ENCODE data around the gene LGALS16.
"Not testable (repeated sequence)": the region's sequence is repeated elsewhere in the genome, so short reads cannot be mapped to it uniquely, and the experiment has no call there.

The LGALS16 gene, protein sequence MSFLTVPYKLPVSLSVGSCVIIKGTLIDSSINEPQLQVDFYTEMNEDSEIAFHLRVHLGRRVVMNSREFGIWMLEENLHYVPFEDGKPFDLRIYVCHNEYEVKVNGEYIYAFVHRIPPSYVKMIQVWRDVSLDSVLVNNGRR

DNA sequence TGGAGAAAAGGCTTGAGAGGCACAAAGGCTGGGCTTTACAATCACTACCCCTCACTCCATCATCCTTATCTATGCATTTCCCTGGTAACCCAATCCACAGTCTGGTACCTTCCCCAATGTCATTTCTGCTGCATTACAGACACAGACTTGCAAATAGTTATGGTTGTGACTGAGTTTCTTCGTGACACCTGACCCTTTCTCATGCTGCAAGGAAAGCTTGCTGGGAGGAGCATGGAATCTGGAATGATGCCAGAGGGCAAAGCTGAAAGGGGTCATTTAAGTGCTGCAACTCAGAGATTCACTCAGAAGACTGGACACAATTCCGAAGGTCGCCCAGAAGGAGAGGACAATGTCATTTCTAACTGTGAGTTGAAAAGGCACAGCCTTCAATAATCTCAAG, at the start of gene LGALS16:
Gene LGALS16, plus strand, starts transcription at position 301 of the 400 bp plus-strand sequence. Its CDS starts 49 bp downstream, at position 350.
- no peak for DNase-seq (ENCODE audit: low read depth, low spot score)

DNA sequence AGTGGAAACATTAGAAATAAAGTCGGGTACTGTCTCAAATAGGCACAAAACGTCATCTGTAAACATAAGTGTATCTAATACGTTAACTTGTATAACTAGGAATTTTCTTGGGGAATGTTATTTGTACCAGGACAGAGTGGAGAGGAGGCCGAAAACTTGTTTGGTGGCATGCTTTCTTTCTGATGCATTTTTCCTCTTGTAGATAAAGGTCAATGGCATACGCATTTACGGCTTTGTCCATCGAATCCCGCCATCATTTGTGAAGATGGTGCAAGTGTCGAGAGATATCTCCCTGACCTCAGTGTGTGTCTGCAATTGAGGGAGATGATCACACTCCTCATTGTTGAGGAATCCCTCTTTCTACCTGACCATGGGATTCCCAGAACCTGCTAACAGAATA, 48.7 kb upstream of the LGALS16 start:
- DNase-seq (ENCODE audit: low read depth, low spot score) = no peak

- DNase-seq (ENCODE audit: low read depth, low spot score) = no peak
These were observed 48.2 kb upstream of the LGALS16 start for GRCh38 chr19:39607561-39607960.

- no peak for DNase-seq (ENCODE audit: low read depth, low spot score)
These were observed 42.1 kb upstream of the LGALS16 start for GRCh38 chr19:39613597-39613996.

DNA sequence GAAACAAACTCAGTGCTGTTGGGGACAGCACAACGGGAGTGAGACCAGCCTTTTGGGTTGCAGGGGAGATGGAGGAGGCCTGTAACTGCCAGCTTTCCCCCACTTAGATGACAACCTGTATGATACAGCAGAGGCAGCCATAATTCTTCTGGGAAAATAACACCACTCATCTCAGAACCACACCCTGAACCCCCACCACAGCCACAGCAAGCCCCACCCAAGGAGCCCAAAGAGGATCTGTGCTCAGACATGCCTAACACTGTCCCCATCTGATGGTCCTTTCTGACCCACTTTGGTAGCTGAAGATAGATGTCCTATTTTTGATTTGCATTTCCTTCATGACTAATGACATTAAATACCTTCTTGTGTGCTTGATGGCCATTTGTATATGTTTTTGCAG, 38.0 kb upstream of the LGALS16 start:
- no peak for DNase-seq (ENCODE audit: low read depth, low spot score)

GRCh38 chr19:39623946-39624345, 31.8 kb upstream of the LGALS16 start:
- peak; percentile 39 for DNase-seq (ENCODE audit: low read depth, low spot score)

GRCh38 chr19:39627631-39628030, 28.1 kb upstream of the LGALS16 start:
- DNase-seq (ENCODE audit: low read depth, low spot score) = not testable (repeated sequence)

DNA sequence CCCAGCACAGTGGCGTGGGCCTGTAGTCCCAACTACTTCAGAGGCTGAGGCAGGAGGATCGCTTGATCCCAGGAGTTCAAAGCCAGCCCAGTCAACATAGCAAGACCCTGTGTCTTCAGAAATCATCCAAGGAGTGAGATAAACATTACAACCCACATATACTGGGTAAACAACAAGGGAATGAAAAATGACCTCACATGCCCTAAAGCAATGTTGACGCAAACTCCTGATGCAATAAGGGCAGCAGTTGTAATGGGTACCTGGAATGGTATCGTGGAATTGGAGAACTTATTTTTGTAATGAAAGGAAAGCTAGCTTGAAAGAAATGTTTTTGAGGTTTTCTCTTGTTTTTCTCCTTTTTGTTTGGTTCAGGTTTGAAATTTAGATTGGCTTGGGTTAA, 24.5 kb upstream of the LGALS16 start:
- peak; percentile 54 for DNase-seq (ENCODE audit: low read depth, low spot score)

GRCh38 chr19:39631626-39632025, 24.1 kb upstream of the LGALS16 start:
- no peak for DNase-seq (ENCODE audit: low read depth, low spot score)

- no peak for DNase-seq (ENCODE audit: low read depth, low spot score)
These were observed 17.8 kb upstream of the LGALS16 start for GRCh38 chr19:39637891-39638290.

- DNase-seq (ENCODE audit: low read depth, low spot score) = no peak
These were observed 13.9 kb upstream of the LGALS16 start for GRCh38 chr19:39641773-39642172.

- DNase-seq (ENCODE audit: low read depth, low spot score) = no peak
These were observed 12.1 kb upstream of the LGALS16 start for GRCh38 chr19:39643591-39643990.

- DNase-seq (ENCODE audit: low read depth, low spot score) = no peak
These were observed 9.8 kb upstream of the LGALS16 start for GRCh38 chr19:39645800-39646411.

GRCh38 chr19:39647918-39648317, 7.8 kb upstream of the LGALS16 start:
- no peak for DNase-seq (ENCODE audit: low read depth, low spot score)

GRCh38 chr19:39659791-39660190, 4.1 kb downstream of the LGALS16 start:
- no peak for DNase-seq (ENCODE audit: low read depth, low spot score)

DNA sequence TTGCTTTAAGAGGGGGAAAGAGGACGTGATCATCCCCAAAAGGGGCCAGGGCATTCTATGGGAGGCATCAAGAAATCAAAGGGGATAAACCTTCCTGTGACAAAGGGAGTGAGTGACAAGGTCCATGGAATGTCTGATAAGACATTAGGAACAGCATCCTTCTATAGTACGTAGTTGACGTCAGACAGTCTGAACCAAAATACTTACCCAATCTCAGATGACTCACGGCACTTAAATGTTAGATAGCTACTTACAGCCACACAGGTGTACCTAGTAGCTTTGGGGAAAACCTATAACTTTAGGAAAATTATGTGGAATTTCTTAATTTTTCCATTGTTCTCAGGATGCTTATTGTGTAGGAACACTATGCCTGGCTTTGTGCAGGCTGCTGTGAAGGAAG, 4.9 kb downstream of the LGALS16 start:
- DNase-seq (ENCODE audit: low read depth, low spot score) = no peak

DNA sequence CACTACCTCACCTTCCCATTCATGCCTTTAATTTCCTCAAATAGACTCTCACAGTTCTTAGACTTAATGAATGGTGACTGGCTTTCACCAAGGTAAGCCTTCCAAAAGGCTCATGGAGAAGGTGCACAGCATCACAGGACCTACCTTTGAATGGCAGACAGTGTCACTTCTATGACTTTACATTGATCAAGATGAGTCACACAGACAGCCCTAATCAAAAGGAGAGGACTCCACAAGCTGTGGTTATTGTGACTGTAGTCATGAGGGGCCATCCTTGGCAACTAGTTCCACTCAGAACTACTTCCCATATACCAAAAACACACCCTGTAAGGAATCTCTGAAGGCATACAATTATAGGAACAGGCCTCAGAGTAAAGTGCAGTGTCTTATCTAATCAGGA, 5.9 kb downstream of the LGALS16 start:
- DNase-seq (ENCODE audit: low read depth, low spot score) = no peak

DNA sequence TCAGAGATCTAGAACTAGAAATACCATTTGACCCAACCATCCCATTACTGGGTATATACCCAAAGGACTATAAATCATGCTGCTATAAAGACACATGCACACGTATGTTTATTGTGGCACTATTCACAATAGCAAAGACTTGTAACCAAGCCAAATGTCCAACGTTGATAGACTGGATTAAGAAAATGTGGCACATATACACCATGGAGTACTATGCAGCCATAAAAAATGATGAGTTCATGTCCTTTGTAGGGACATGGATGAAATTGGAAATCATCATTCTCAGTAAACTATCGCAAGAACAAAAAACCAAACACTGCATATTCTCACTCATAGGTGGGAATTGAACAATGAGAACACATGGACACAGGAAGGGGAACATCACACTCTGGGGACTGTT, 14.1 kb downstream of the LGALS16 start:
- DNase-seq (ENCODE audit: low read depth, low spot score) = not testable (repeated sequence)

GRCh38 chr19:39670998-39671397, 15.3 kb downstream of the LGALS16 start:
- DNase-seq (ENCODE audit: low read depth, low spot score) = no peak

- DNase-seq (ENCODE audit: low read depth, low spot score) = peak; percentile 49
These were observed 16.1 kb downstream of the LGALS16 start for GRCh38 chr19:39671739-39672363.

- DNase-seq (ENCODE audit: low read depth, low spot score) = no peak
These were observed 16.8 kb downstream of the LGALS16 start for GRCh38 chr19:39672473-39672872.

DNA sequence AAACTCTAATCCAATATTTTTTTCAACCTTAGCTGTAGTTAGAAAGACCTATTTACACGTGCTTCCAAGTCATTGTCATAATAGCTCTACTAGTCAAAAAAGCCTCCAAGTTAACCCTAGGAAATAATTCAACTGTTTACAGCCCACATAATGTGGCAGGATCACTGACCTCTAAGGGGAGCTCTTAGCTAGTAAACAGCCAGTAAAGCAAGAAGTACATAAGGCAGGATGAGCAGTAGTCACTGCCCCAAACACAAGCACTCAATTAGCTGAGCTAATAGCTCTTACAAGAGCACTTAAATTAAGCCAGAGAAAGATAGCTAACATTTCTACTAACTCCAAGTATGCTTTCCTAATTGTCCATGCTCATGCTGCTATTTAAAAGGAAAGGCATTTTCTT, 18.1 kb downstream of the LGALS16 start:
- not testable (repeated sequence) for DNase-seq (ENCODE audit: low read depth, low spot score)

GRCh38 chr19:39676004-39676403, 20.3 kb downstream of the LGALS16 start:
- DNase-seq (ENCODE audit: low read depth, low spot score) = no peak

Data from ELF-1 (cell line).